Measurements from ENCODE around the gene FBXL7.

GRCh38 chr5:15564957-15565356 lies 65.0 kb downstream of the FBXL7 start:
- TF ChIP-seq CTCF (IDR thresholded peaks at IDR 0.05; ENCODE audit: poor library complexity, severe bottlenecking) (no peak), TAF1 (IDR thresholded peaks at IDR 0.05; ENCODE audit: low read depth) (no peak), EZH2 (IDR thresholded peaks at IDR 0.05; ENCODE audit: borderline replicate concordance, insufficient read depth, low read length, poor library complexity, severe bottlenecking) (no peak), EP300 (conservative IDR thresholded peaks at IDR 0.05; ENCODE audit: poor library complexity, severe bottlenecking) (no peak), POLR2AphosphoS5 (IDR thresholded peaks at IDR 0.05) (no peak), RAD21 (conservative IDR thresholded peaks at IDR 0.05) (no peak), SMC3 (conservative IDR thresholded peaks at IDR 0.05; ENCODE audit: poor library complexity) (no peak)
